Activated effector memory CD4-positive, alpha-beta T cell treated with Interleukin-2 at 50 U/mL for 16 hours (primary cell): ENCODE measurements around the gene ZNF304.
A peak's percentile ranks its signal among the peaks of the same experiment; 100 is the strongest.
"Not testable (repeated sequence)": the region's sequence is repeated elsewhere in the genome, so short reads cannot be mapped to it uniquely, and the experiment has no call there.

Source experiments
- DNase-seq: peaks from one replicate; pipeline ENCODE4 v3.0.0-alpha.2; 2020

Gene ZNF304

GRCh38 chr19:57362997-57363687 is 12.1 kb downstream of the ZNF304 start, which contains the start of the genes TRAPPC2B and ZNF547:
Gene TRAPPC2B, plus strand, starts transcription at chr19:57363551. Its CDS starts 1,283 bp downstream, at chr19:57364834.
Gene ZNF547, plus strand, starts transcription at chr19:57363551. Its CDS starts 5,005 bp downstream, at chr19:57368556.
- peak; percentile 98 for DNase-seq

- DNase-seq, result no peak
Measured at GRCh38 chr19:57363688-57364181, 12.7 kb downstream of the ZNF304 start.

- DNase-seq, result no peak
Measured at GRCh38 chr19:57366776-57367175, 15.7 kb downstream of the ZNF304 start.

GRCh38 chr19:57374179-57374578 is 23.1 kb downstream of the ZNF304 start:
- no peak for DNase-seq

- DNase-seq, result not testable (repeated sequence)
Measured at GRCh38 chr19:57374647-57375046, 23.6 kb downstream of the ZNF304 start.

GRCh38 chr19:57376151-57376550 is 25.1 kb downstream of the ZNF304 start:
- DNase-seq, result no peak

GRCh38 chr19:57377498-57378146 is 26.6 kb downstream of the ZNF304 start:
- no peak for DNase-seq

- no peak for DNase-seq
Measured at GRCh38 chr19:57380923-57381322, 29.9 kb downstream of the ZNF304 start.

- no peak for DNase-seq
Measured at GRCh38 chr19:57382806-57383488, 31.9 kb downstream of the ZNF304 start.

GRCh38 chr19:57389194-57389729 is 38.2 kb downstream of the ZNF304 start:
- no peak for DNase-seq

GRCh38 chr19:57389730-57390598 is 38.9 kb downstream of the ZNF304 start, which contains the start of gene ZNF548:
Gene ZNF548, plus strand, starts transcription at chr19:57389854. Its CDS starts 246 bp downstream, at chr19:57390100.
- peak; percentile 91 for DNase-seq

- DNase-seq, result no peak
Measured at GRCh38 chr19:57395710-57396109, 44.6 kb downstream of the ZNF304 start.

- no peak for DNase-seq
Measured at GRCh38 chr19:57398868-57399267, 47.8 kb downstream of the ZNF304 start.

GRCh38 chr19:57403737-57404563 is 52.9 kb downstream of the ZNF304 start:
- DNase-seq, result no peak

GRCh38 chr19:57406516-57407123 is 55.5 kb downstream of the ZNF304 start:
- DNase-seq, result peak; percentile 58
